Loucy (cell line): Measurements from ENCODE around the gene BRS3.

Source experiments
- CTCF ChIP-seq: fragments of 200-600 bp; sonication (generic); conservative IDR thresholded peaks from 2 replicates; pipeline ENCODE4 v1.5.1; 2014; ENCODE audit warnings: mild to moderate bottlenecking, antibody characterized with exemption, low read length
- EZH2phosphoT487 ChIP-seq: fragments of 200-600 bp; IDR thresholded peaks from 2 replicates; pipeline ENCODE4 v1.6.1; 2018; ENCODE audit warnings: antibody characterized with exemption, mild to moderate bottlenecking, moderate library complexity, borderline replicate concordance

GRCh38 chrX:136528645-136529315, 41.0 kb downstream of the BRS3 start:
- no peak for TF ChIP-seq CTCF
- TF ChIP-seq EZH2phosphoT487 = no peak
